Heart left ventricle (tissue), 13 donors: ENCODE measurements around the gene PPP1R12B.

Experiments used
- CTCF ChIP-seq, 12 donors: fragments of 200-600 bp; sonication (generic) in 4 of 12; IDR thresholded peaks; one replicate each; pipeline versions ENCODE4 v1.5.0 to v1.8.0; 2018 to 2022; ENCODE audit warnings: antibody characterized with exemption in 12 of 12, mild to moderate bottlenecking in 5 of 12
- POLR2A ChIP-seq, 2 donors: fragments of 450-650 bp; IDR thresholded peaks; one replicate each; pipeline ENCODE4 v1.6.1; 2017; ENCODE audit warnings: antibody characterized with exemption in 2 of 2, mild to moderate bottlenecking in 2 of 2, moderate library complexity in 2 of 2
- donor health status: ischemic (EF 13 %, LVEDD 7.1; RV severe dilation, severe dysfunction).
- donor health status: DM: no; HTN: yes; CAD: no.
- donor health status: DM: no; HTN: no; CAD: no.
- donor health status: ischemic (EF 25% LVEDD 6.9; RV normal size, moderate dysfunction).
- donor health status: ischemic (EF 25% LVEDD 5.7; RV mildly dilated, moderate dysfunction).
- donor health status: ischemic (EF 35%, LVEDD 5.7; RV mildly dilated, moderate dysfunction).
- donor health status: nonischemic (EF 11% LVEDD 7.7; RV severe dilation, severe dysfunction).
- donor health status: DM: yes; HTN: yes; CAD: no.
- donor health status: PGD.
- donor health status: ischemic (EF 29% LVEDD 5.4; RV normal size, mild dysfunction).
- donor health status: nonischemic (EF 23%, LVEDD 6.1; RV moderate dilation, normal function).

- TF ChIP-seq CTCF (IDR thresholded peaks at IDR 0.05) (no peak), POLR2A (IDR thresholded peaks at IDR 0.05) (no peak)
Observed at GRCh38 chr1:202621446-202621845, 272.9 kb downstream of the PPP1R12B start.
